ENCODE measurements around the gene GRAMD1B. TPM values are rescaled to one million over a fixed set of nuclear protein-coding genes. Genes with fewer than 3 reads are reported as not detected.

The GRAMD1B gene
- total RNA-seq, 1 donor from 2014 or later: 15.0 TPM

DNA sequence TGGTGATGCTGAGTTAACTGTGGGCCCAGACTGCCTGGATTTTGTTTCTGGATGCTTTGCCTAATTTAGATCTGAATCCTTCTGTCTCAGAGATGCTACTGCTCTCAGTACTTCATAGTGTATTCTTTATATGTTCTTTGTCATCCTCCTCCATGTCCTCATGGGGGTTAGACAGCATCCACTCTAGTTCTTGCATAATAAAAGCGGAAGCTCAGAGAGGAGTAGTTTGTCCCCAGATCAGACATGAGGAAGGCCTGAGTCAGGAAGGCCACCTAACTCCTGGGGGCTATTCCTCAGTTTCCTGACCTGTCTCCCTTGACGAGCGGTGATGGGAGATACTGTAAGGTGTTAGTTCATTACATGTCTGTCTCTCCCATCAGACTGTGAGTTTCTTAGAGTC lies 134.2 kb downstream of the GRAMD1B start:
- Mint-ChIP-seq H3K27me3 (no peaks in the 10 kb centered on the region), H3K4me3 (no peak overlapping the region), H3K9me3 (no peaks in the 10 kb centered on the region), H3K27ac (no peak overlapping the region), H3K4me1 (peaks cover 22% of the 10 kb centered on the region), H3K36me3 (ENCODE audit: low read depth) (no peaks in the 10 kb centered on the region)
- intact Hi-C loops (cut with micrococcal nuclease): no loop called here
- ChIA-PET CTCF (interaction anchor here (1.1 kb wide), 1 partner anchor 13 kb away, joined by 3 read pairs; no protein-coding TSS in a partner anchor), POLR2A (no interaction called here)
- ATAC-seq (ENCODE audit: low read depth) (no peak), DNase-seq (no peak)
- TF ChIP-seq, protein P1, sequence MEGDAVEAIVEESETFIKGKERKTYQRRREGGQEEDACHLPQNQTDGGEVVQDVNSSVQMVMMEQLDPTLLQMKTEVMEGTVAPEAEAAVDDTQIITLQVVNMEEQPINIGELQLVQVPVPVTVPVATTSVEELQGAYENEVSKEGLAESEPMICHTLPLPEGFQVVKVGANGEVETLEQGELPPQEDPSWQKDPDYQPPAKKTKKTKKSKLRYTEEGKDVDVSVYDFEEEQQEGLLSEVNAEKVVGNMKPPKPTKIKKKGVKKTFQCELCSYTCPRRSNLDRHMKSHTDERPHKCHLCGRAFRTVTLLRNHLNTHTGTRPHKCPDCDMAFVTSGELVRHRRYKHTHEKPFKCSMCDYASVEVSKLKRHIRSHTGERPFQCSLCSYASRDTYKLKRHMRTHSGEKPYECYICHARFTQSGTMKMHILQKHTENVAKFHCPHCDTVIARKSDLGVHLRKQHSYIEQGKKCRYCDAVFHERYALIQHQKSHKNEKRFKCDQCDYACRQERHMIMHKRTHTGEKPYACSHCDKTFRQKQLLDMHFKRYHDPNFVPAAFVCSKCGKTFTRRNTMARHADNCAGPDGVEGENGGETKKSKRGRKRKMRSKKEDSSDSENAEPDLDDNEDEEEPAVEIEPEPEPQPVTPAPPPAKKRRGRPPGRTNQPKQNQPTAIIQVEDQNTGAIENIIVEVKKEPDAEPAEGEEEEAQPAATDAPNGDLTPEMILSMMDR (IDR thresholded peaks at IDR 0.05): no peak

DNA sequence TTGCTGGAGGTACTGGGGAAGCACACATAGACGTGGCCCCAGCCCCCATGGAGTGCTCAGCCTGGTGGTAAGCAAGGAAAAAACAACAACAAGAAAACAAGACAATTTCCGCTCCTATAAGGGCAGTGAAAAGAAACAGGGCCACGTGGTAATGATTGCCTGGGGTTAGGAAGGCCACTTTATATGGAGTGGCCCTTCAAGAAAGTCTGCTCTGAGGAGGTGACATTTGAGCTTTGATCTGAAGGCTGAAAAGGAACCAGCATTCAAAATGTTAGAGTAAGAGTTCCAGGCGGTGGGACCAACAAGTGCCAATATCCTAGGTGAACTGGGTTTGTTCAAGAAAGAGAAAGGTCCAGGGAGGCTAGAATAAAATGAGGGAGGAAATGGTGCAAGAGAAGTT lies 136.8 kb downstream of the GRAMD1B start:
- H3K4me1 Mint-ChIP-seq: peaks cover under 1% of the 10 kb centered on the region
- no peak overlapping the region for H3K4me3 Mint-ChIP-seq
- ATAC-seq (ENCODE audit: low read depth): no peak
- no peaks in the 10 kb centered on the region for H3K27me3 Mint-ChIP-seq
- CTCF ChIA-PET: no interaction called here
- no peaks in the 10 kb centered on the region for H3K9me3 Mint-ChIP-seq
- peak overlapping the region; percentile 19 for H3K27ac Mint-ChIP-seq
- POLR2A ChIA-PET: no interaction called here
- TF ChIP-seq, protein P1 (IDR thresholded peaks at IDR 0.05): no peak
- DNase-seq: no peak
- intact Hi-C loops (cut with micrococcal nuclease): no loop called here
- no peaks in the 10 kb centered on the region for H3K36me3 Mint-ChIP-seq (ENCODE audit: low read depth)

DNA sequence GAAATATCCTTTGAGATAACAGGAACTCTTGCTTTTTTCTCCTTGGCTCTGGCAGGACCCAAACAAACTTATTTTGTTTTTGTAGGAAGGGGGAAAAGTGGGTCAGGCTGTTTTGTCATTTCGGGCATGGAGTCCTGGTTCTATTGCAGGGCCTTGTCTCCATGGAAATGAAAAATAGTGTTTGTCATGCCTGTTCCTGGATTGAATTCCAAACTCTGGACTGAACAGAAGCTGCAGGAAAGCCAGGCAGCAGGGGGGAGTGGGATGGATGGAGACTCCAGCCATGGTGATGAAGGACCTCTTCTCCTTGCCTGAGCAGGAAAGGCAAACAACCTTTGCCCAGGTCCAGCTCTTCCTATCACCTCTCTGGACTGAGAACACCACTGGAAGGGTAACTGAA lies 137.4 kb downstream of the GRAMD1B start:
- intact Hi-C loops (cut with micrococcal nuclease): no loop called here
- H3K4me3 Mint-ChIP-seq: no peak overlapping the region
- POLR2A ChIA-PET: no interaction called here
- H3K9me3 Mint-ChIP-seq: no peaks in the 10 kb centered on the region
- H3K4me1 Mint-ChIP-seq: no peaks in the 10 kb centered on the region
- no peaks in the 10 kb centered on the region for H3K27me3 Mint-ChIP-seq
- ATAC-seq (ENCODE audit: low read depth): no peak
- no peak for DNase-seq
- no peaks in the 10 kb centered on the region for H3K36me3 Mint-ChIP-seq (ENCODE audit: low read depth)
- TF ChIP-seq, protein P1 (IDR thresholded peaks at IDR 0.05): no peak
- CTCF ChIA-PET: no interaction called here
- no peak overlapping the region for H3K27ac Mint-ChIP-seq

DNA sequence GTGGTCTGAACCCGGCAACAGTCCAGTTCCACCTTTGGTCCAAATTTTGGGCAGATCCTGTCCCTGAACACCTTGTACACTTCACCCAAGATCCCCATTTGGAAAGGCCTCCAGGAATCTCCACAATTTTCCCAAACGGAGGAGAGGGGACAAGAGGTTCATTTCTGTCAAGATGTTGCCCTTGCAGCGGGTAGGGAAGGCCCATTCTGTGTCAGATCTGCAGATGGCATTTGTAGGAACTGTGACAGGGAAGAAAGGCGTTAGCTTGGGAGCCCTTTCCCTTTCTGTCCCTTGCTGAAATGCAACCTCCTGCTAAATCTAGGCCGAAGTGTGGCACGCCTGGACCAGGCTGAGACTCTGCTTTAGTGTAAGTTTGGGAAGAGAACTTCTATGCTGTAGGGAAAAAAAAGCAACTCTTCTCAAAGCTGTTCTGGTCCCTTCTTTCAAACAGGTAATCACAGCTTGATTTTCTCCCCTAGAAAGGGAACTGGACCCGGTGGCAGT lies 138.3 kb downstream of the GRAMD1B start:
- H3K36me3 Mint-ChIP-seq (ENCODE audit: low read depth): no peaks in the 10 kb centered on the region
- H3K4me1 Mint-ChIP-seq: no peaks in the 10 kb centered on the region
- ATAC-seq (ENCODE audit: low read depth): no peak
- TF ChIP-seq, protein P1 (IDR thresholded peaks at IDR 0.05): no peak
- no peak for DNase-seq
- H3K27ac Mint-ChIP-seq: no peak overlapping the region
- H3K4me3 Mint-ChIP-seq: no peak overlapping the region
- ChIA-PET CTCF (no interaction called here), POLR2A (no interaction called here)
- intact Hi-C loops (cut with micrococcal nuclease): no loop called here
- no peaks in the 10 kb centered on the region for H3K27me3 Mint-ChIP-seq
- H3K9me3 Mint-ChIP-seq: no peaks in the 10 kb centered on the region

DNA sequence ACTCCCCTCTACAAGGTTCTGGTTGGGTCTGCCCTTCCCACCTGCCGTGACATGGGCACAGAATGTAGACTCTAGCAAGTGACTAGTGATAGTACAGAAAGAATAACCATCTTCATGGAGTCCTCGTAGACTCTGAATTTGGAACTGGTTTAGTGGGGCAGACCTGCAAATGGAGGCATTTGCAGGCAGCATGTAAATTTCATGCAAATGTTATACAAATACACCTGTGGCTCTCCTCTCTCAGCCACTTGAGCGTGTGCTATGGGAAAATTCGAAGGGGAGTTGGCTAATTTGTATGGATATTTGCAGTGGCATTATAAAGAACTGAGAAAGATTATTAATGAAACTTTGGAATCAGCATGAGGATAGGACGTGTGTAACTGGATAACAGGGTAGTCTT lies 139.3 kb downstream of the GRAMD1B start:
- no peaks in the 10 kb centered on the region for H3K4me1 Mint-ChIP-seq
- ChIA-PET POLR2A (no interaction called here), CTCF (no interaction called here)
- H3K9me3 Mint-ChIP-seq: no peaks in the 10 kb centered on the region
- H3K4me3 Mint-ChIP-seq: no peak overlapping the region
- DNase-seq (no peak), ATAC-seq (ENCODE audit: low read depth) (no peak)
- intact Hi-C loops (cut with micrococcal nuclease): no loop called here
- no peaks in the 10 kb centered on the region for H3K27me3 Mint-ChIP-seq
- H3K36me3 Mint-ChIP-seq (ENCODE audit: low read depth): no peaks in the 10 kb centered on the region
- H3K27ac Mint-ChIP-seq: no peak overlapping the region
- TF ChIP-seq, protein P1 (IDR thresholded peaks at IDR 0.05): no peak

Measured in activated B cell treated with CpG ODN at 0.5 μM for 24 hours (primary cell).